ENCODE measurements around the gene IGF1R.

Gene IGF1R

DNA sequence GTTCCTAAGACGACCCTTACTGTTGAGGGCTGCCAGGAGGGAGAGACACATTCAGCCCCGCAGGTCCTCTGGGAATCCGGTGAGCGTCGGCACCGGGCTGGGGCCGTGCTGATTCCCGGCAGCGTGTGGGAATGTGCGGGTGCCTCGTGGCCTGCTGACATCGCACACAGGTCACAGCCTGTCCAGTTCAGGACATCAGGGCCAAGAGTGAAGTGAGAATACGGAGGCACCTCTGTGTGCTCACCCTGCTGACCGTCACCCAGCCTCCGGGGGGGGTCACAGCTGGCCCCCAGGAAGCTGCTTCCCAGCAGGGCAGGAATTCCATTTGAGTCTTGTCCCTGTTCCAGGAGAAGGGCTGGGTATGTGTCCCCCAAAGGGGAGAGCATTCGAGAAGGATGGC lies 305.6 kb downstream of the IGF1R start:
- H3K9ac ChIP-seq (ENCODE audit: low read length) = no peak overlapping the region
- H3K27ac ChIP-seq (ENCODE audit: low read length) = no peak overlapping the region
- no peak overlapping the region for H3K4me3 ChIP-seq (ENCODE audit: low read length)

DNA sequence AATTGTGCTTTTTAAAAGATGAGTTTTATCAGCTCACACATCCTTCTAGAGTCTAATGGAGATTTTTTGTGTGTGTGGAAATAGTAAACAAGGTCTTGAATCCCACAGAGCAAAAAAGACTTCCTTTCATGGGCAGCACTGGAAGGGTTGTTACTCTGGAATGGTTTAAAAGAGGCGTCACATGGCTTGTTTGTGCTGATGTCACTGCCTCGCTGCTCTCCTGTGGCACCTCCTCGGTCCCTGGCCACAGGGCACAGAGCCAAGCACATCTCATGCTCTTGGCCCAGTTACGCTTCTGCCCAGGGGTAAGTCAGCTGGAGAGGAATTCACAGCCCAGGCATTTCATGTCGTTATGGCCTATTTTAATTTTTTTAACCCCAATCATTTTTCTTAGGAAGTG lies 306.1 kb downstream of the IGF1R start:
- Histone ChIP-seq H3K27ac (ENCODE audit: low read length) (no peak overlapping the region), H3K9ac (ENCODE audit: low read length) (no peak overlapping the region), H3K4me3 (ENCODE audit: low read length) (no peak overlapping the region), H3K27me3 (ENCODE audit: control insufficient read depth, insufficient read depth, low read length) (no peaks in the 10 kb centered on the region), H3K4me1 (ENCODE audit: control insufficient read depth, low read depth, low read length) (no peaks in the 10 kb centered on the region), H3K36me3 (ENCODE audit: control insufficient read depth, low read depth, low read length) (peaks cover 31% of the 10 kb centered on the region), H3K9me3 (ENCODE audit: control insufficient read depth, low read depth, low read length) (no peaks in the 10 kb centered on the region)

More for the DNA sequence above, 305.6 kb downstream of the IGF1R start:
- H3K36me3 ChIP-seq (ENCODE audit: control insufficient read depth, low read depth, low read length) = peaks cover 35% of the 10 kb centered on the region
- H3K27me3 ChIP-seq (ENCODE audit: control insufficient read depth, insufficient read depth, low read length) = no peaks in the 10 kb centered on the region
- no peaks in the 10 kb centered on the region for H3K9me3 ChIP-seq (ENCODE audit: control insufficient read depth, low read depth, low read length)
- no peaks in the 10 kb centered on the region for H3K4me1 ChIP-seq (ENCODE audit: control insufficient read depth, low read depth, low read length)

DNA sequence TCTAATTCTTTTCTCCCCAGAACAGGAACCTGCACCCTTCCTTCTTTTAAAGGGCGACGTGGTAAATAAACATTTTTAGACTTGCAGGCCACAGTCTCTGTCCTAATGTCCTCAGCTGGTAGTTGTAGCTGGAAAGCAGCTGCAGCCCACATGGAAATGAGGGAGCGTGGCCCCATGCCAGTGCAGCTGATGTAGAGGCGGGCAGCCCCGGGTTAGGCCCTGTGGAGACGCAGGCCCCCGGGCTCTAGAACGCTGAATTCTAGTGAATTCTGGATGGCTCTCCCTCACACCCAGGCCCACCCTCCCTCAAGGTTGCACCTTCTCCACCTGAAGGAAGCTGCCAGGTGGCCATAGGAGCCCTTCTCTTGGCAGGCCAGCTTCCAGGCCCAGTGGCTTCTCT lies 307.0 kb downstream of the IGF1R start:
- H3K36me3 ChIP-seq (ENCODE audit: control insufficient read depth, low read depth, low read length) = peaks cover 22% of the 10 kb centered on the region
- no peak overlapping the region for H3K4me3 ChIP-seq (ENCODE audit: low read length)
- H3K27ac ChIP-seq (ENCODE audit: low read length) = no peak overlapping the region
- H3K27me3 ChIP-seq (ENCODE audit: control insufficient read depth, insufficient read depth, low read length) = no peaks in the 10 kb centered on the region
- H3K9me3 ChIP-seq (ENCODE audit: control insufficient read depth, low read depth, low read length) = no peaks in the 10 kb centered on the region
- H3K9ac ChIP-seq (ENCODE audit: low read length) = no peak overlapping the region
- no peaks in the 10 kb centered on the region for H3K4me1 ChIP-seq (ENCODE audit: control insufficient read depth, low read depth, low read length)

DNA sequence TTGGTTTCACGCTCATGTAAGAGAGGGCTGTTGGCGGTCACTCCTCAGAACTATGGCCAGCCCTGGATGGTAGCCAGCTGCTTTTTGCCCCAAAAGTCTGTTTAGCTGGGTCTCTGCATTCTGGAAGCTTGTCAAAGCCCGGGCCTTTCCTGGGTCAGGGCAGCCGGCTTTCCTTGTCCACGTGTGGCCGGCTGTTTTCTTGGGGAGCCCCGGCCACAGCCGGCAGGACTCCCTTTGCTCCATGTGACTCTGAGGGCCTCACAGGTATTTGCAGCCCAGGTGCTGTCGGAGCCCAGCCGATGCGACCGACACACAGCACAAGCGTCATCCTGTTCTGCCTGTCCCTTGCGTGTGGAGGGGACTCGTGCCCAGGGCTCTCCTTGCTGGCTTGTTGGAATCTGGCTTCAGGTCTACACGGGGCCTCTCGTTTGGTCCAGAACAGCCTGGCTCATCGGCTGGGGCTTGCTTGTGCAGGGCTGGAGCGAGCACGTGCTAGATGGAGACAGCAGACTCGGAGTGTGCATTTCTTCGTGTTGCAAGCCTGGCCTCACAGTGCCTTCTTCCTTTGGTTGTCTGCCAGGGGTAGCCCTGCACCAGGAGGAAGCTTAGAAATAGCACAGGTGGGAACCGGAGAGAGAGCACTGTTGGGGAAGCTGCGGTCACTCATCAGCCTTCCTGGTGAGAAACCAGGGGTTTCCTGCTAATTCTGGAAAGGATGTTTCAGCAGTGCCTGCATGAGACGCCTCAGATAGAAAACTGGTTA lies 307.8 kb downstream of the IGF1R start:
- Histone ChIP-seq H3K36me3 (ENCODE audit: control insufficient read depth, low read depth, low read length) (peaks cover 18% of the 10 kb centered on the region), H3K4me1 (ENCODE audit: control insufficient read depth, low read depth, low read length) (no peaks in the 10 kb centered on the region), H3K27ac (ENCODE audit: low read length) (no peak overlapping the region)

DNA sequence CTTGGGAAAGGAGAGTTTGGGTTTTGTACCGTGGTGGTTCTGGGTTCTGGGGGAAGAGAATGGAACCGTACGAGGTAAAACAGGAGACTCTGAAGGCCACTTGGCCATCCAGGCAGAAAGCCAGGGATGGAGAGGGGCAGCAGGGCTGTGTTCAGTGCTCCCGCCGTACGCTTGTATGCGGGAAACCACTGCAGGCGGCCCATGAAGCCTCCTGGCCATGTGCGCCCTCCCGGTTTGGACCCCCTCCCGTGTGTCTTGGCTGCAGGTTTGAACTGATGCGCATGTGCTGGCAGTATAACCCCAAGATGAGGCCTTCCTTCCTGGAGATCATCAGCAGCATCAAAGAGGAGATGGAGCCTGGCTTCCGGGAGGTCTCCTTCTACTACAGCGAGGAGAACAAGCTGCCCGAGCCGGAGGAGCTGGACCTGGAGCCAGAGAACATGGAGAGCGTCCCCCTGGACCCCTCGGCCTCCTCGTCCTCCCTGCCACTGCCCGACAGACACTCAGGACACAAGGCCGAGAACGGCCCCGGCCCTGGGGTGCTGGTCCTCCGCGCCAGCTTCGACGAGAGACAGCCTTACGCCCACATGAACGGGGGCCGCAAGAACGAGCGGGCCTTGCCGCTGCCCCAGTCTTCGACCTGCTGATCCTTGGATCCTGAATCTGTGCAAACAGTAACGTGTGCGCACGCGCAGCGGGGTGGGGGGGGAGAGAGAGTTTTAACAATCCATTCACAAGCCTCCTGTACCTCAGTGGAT lies 308.6 kb downstream of the IGF1R start:
- H3K36me3 ChIP-seq (ENCODE audit: control insufficient read depth, low read depth, low read length) = peaks cover 27% of the 10 kb centered on the region
- H3K9ac ChIP-seq (ENCODE audit: low read length) = no peak overlapping the region
- H3K27ac ChIP-seq (ENCODE audit: low read length) = no peak overlapping the region
- no peaks in the 10 kb centered on the region for H3K9me3 ChIP-seq (ENCODE audit: control insufficient read depth, low read depth, low read length)
- no peak overlapping the region for H3K4me3 ChIP-seq (ENCODE audit: low read length)
- H3K27me3 ChIP-seq (ENCODE audit: control insufficient read depth, insufficient read depth, low read length) = no peaks in the 10 kb centered on the region
- H3K4me1 ChIP-seq (ENCODE audit: control insufficient read depth, low read depth, low read length) = no peaks in the 10 kb centered on the region

More for the DNA sequence above, 307.8 kb downstream of the IGF1R start:
- H3K4me3 ChIP-seq (ENCODE audit: low read length) = no peak overlapping the region
- H3K9ac ChIP-seq (ENCODE audit: low read length) = no peak overlapping the region
- H3K9me3 ChIP-seq (ENCODE audit: control insufficient read depth, low read depth, low read length) = no peaks in the 10 kb centered on the region
- no peaks in the 10 kb centered on the region for H3K27me3 ChIP-seq (ENCODE audit: control insufficient read depth, insufficient read depth, low read length)

DNA sequence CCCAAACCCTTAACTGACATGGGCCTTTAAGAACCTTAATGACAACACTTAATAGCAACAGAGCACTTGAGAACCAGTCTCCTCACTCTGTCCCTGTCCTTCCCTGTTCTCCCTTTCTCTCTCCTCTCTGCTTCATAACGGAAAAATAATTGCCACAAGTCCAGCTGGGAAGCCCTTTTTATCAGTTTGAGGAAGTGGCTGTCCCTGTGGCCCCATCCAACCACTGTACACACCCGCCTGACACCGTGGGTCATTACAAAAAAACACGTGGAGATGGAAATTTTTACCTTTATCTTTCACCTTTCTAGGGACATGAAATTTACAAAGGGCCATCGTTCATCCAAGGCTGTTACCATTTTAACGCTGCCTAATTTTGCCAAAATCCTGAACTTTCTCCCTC lies 309.3 kb downstream of the IGF1R start:
- Histone ChIP-seq H3K36me3 (ENCODE audit: control insufficient read depth, low read depth, low read length) (peaks cover 29% of the 10 kb centered on the region), H3K9me3 (ENCODE audit: control insufficient read depth, low read depth, low read length) (no peaks in the 10 kb centered on the region), H3K9ac (ENCODE audit: low read length) (no peak overlapping the region), H3K27ac (ENCODE audit: low read length) (no peak overlapping the region), H3K4me3 (ENCODE audit: low read length) (no peak overlapping the region), H3K27me3 (ENCODE audit: control insufficient read depth, insufficient read depth, low read length) (no peaks in the 10 kb centered on the region), H3K4me1 (ENCODE audit: control insufficient read depth, low read depth, low read length) (no peaks in the 10 kb centered on the region)

DNA sequence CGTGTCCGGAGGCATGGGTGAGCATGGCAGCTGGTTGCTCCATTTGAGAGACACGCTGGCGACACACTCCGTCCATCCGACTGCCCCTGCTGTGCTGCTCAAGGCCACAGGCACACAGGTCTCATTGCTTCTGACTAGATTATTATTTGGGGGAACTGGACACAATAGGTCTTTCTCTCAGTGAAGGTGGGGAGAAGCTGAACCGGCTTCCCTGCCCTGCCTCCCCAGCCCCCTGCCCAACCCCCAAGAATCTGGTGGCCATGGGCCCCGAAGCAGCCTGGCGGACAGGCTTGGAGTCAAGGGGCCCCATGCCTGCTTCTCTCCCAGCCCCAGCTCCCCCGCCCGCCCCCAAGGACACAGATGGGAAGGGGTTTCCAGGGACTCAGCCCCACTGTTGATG lies 309.7 kb downstream of the IGF1R start:
- Histone ChIP-seq H3K27me3 (ENCODE audit: control insufficient read depth, insufficient read depth, low read length) (no peaks in the 10 kb centered on the region), H3K9ac (ENCODE audit: low read length) (no peak overlapping the region), H3K4me3 (ENCODE audit: low read length) (no peak overlapping the region), H3K9me3 (ENCODE audit: control insufficient read depth, low read depth, low read length) (no peaks in the 10 kb centered on the region), H3K36me3 (ENCODE audit: control insufficient read depth, low read depth, low read length) (peaks cover 29% of the 10 kb centered on the region), H3K27ac (ENCODE audit: low read length) (no peak overlapping the region), H3K4me1 (ENCODE audit: control insufficient read depth, low read depth, low read length) (no peaks in the 10 kb centered on the region)

DNA sequence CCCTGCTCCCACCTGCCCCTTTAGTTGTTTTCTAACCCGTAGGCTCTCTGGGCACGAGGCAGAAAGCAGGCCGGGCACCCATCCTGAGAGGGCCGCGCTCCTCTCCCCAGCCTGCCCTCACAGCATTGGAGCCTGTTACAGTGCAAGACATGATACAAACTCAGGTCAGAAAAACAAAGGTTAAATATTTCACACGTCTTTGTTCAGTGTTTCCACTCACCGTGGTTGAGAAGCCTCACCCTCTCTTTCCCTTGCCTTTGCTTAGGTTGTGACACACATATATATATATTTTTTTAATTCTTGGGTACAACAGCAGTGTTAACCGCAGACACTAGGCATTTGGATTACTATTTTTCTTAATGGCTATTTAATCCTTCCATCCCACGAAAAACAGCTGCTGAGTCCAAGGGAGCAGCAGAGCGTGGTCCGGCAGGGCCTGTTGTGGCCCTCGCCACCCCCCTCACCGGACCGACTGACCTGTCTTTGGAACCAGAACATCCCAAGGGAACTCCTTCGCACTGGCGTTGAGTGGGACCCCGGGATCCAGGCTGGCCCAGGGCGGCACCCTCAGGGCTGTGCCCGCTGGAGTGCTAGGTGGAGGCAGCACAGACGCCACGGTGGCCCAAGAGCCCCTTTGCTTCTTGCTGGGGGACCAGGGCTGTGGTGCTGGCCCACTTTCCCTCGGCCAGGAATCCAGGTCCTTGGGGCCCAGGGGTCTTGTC lies 310.7 kb downstream of the IGF1R start:
- Histone ChIP-seq H3K9ac (ENCODE audit: low read length) (no peak overlapping the region), H3K9me3 (ENCODE audit: control insufficient read depth, low read depth, low read length) (no peaks in the 10 kb centered on the region), H3K4me1 (ENCODE audit: control insufficient read depth, low read depth, low read length) (no peaks in the 10 kb centered on the region), H3K4me3 (ENCODE audit: low read length) (no peak overlapping the region), H3K27me3 (ENCODE audit: control insufficient read depth, insufficient read depth, low read length) (no peaks in the 10 kb centered on the region), H3K36me3 (ENCODE audit: control insufficient read depth, low read depth, low read length) (peaks cover 29% of the 10 kb centered on the region), H3K27ac (ENCODE audit: low read length) (no peak overlapping the region)

DNA sequence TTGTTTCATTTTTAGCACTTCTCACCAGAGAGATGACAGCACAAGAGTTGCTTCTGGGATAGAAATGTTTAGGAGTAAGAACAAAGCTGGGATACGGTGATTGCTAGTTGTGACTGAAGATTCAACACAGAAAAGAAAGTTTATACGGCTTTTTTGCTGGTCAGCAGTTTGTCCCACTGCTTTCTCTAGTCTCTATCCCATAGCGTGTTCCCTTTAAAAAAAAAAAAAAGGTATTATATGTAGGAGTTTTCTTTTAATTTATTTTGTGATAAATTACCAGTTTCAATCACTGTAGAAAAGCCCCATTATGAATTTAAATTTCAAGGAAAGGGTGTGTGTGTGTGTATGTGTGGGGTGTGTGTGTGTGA lies 311.3 kb downstream of the IGF1R start:
- Histone ChIP-seq H3K9me3 (ENCODE audit: control insufficient read depth, low read depth, low read length) (no peaks in the 10 kb centered on the region), H3K36me3 (ENCODE audit: control insufficient read depth, low read depth, low read length) (peaks cover 29% of the 10 kb centered on the region), H3K27ac (ENCODE audit: low read length) (no peak overlapping the region), H3K4me3 (ENCODE audit: low read length) (no peak overlapping the region), H3K27me3 (ENCODE audit: control insufficient read depth, insufficient read depth, low read length) (no peaks in the 10 kb centered on the region), H3K4me1 (ENCODE audit: control insufficient read depth, low read depth, low read length) (no peaks in the 10 kb centered on the region), H3K9ac (ENCODE audit: low read length) (no peak overlapping the region)

DNA sequence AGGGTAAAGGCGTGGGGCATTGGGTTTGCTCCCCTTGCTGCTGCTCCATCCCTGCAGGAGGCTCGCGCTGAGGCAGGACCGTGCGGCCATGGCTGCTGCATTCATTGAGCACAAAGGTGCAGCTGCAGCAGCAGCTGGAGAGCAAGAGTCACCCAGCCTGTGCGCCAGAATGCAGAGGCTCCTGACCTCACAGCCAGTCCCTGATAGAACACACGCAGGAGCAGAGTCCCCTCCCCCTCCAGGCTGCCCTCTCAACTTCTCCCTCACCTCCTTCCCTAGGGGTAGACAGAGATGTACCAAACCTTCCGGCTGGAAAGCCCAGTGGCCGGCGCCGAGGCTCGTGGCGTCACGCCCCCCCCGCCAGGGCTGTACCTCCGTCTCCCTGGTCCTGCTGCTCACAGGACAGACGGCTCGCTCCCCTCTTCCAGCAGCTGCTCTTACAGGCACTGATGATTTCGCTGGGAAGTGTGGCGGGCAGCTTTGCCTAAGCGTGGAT lies 312.3 kb downstream of the IGF1R start:
- H3K27me3 ChIP-seq (ENCODE audit: control insufficient read depth, insufficient read depth, low read length) = no peaks in the 10 kb centered on the region
- peaks cover 29% of the 10 kb centered on the region for H3K36me3 ChIP-seq (ENCODE audit: control insufficient read depth, low read depth, low read length)
- no peak overlapping the region for H3K4me3 ChIP-seq (ENCODE audit: low read length)
- H3K9me3 ChIP-seq (ENCODE audit: control insufficient read depth, low read depth, low read length) = no peaks in the 10 kb centered on the region
- no peak overlapping the region for H3K27ac ChIP-seq (ENCODE audit: low read length)
- H3K4me1 ChIP-seq (ENCODE audit: control insufficient read depth, low read depth, low read length) = no peaks in the 10 kb centered on the region
- no peak overlapping the region for H3K9ac ChIP-seq (ENCODE audit: low read length)

DNA sequence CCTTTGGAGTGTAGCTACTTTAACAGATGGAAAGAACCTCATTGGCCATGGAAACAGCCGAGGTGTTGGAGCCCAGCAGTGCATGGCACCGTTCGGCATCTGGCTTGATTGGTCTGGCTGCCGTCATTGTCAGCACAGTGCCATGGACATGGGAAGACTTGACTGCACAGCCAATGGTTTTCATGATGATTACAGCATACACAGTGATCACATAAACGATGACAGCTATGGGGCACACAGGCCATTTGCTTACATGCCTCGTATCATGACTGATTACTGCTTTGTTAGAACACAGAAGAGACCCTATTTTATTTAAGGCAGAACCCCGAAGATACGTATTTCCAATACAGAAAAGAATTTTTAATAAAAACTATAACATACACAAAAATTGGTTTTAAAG lies 315.1 kb downstream of the IGF1R start:
- no peaks in the 10 kb centered on the region for H3K4me1 ChIP-seq (ENCODE audit: control insufficient read depth, low read depth, low read length)
- no peaks in the 10 kb centered on the region for H3K27me3 ChIP-seq (ENCODE audit: control insufficient read depth, insufficient read depth, low read length)
- no peak overlapping the region for H3K4me3 ChIP-seq (ENCODE audit: low read length)
- H3K9ac ChIP-seq (ENCODE audit: low read length) = no peak overlapping the region
- H3K9me3 ChIP-seq (ENCODE audit: control insufficient read depth, low read depth, low read length) = no peaks in the 10 kb centered on the region
- peaks cover 18% of the 10 kb centered on the region for H3K36me3 ChIP-seq (ENCODE audit: control insufficient read depth, low read depth, low read length)
- no peak overlapping the region for H3K27ac ChIP-seq (ENCODE audit: low read length)

All from iPS-18a (cell line).